DMS79 treated with DMSO at 0.1 percent for 48 hours (cell line): ENCODE measurements around the gene GTF2H2.
"Not testable (repeated sequence)": the region's sequence is repeated elsewhere in the genome, so short reads cannot be mapped to it uniquely, and the experiment has no call there.

Source experiments
- DNase-seq: peaks from one replicate; lab custom pipeline; 2025; lab: John Stamatoyannopoulos, UW

Gene GTF2H2

DNA sequence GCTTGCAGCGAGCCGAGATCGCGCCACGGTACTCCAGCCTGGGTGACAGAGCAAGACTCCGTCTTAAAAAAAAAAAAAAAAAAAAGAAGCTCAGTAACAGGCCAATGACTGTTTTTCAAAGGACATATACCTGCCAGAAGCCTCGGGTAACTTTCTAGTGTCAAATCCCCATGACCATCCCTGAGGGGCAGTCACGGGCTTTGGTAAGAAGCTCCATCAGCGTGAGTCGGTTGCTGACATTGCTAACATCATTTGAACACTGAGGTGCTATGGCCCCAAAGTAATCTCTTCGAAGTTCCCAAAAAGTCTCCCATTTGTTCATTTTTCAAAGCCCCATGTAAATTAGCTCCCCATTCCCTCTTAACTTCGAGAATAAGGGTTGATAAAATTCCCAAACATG, 53.9 kb downstream of the GTF2H2 start:
- no peak for DNase-seq

DNA sequence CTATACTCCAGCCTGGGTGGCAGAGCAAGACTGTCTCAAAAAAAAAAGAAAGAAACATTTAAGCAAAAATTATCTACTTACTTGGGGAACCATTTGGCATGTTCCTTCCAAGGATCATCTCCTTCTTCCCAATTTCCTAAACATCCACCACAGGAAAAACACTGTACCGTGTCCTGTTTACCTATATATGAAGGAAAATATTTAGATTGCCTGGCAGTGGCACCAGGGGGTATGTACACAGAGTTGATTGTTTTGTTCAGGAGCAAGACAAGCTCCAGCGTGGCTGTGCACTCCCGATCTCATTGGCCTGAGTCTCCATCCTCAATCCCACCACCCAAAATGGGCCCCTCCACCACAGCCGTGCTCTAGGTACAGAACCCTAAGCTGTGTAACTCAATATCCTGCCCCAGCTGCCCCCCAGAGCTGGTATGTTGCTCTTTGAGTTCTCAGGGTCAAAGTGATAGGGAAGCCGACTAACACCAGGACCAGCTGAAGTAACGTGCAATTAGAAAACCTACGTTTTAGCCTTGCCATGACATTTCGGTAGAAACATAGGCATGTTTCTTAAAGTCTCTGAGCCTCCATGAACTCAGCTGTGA, 56.2 kb downstream of the GTF2H2 start:
- no peak for DNase-seq

DNA sequence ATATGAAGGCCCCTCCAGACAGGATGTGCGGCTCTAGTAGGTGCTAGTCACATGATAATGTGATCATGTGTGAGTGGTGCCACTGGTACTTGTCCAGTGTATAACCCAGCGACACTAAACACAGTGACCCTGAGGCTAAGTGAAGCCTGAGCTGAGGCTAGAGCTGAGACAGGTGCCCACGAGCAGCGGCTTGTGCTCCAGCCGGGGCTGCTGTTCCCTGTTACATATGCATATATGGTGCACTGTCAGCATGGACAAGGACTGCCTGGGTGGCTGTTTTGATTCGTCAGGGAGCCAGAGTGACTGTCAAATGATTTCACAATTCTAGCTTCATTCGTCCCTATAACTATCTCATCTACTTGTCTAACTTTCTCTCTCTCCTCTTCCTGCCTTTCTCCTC, 60.5 kb downstream of the GTF2H2 start:
- DNase-seq, result not testable (repeated sequence)
